GM10248 (cell line): Measurements from ENCODE around the gene CCDC137.

Source experiments
- CTCF ChIA-PET: fragments of 300-600 bp; sonication (Branson Sonifier 250); formaldehyde crosslinking; extraction: SDS; loops from one replicate; lab custom pipeline; 2021; ENCODE audit warnings: antibody characterized with exemption; lab: Yijun Ruan, JAX
- POLR2A ChIA-PET: fragments of 350-650 bp; sonication (Branson Sonifier 250); formaldehyde crosslinking; extraction: SDS; loops from one replicate; lab custom pipeline; 2020; ENCODE audit warnings: antibody characterized with exemption; lab: Yijun Ruan, JAX
- DNase-seq: peaks from one replicate; pipeline ENCODE4 v3.0.0; 2012; ENCODE audit errors: extremely low spot score
- TF ChIP-seq, protein P1 (sequence below): IDR thresholded peaks from 2 replicates; pipeline ENCODE4 v1.5.1; 2012; ENCODE audit warnings: mild to moderate bottlenecking, low read depth; ENCODE audit errors: extremely low read depth, missing control alignments, control extremely low read depth

Gene CCDC137

DNA sequence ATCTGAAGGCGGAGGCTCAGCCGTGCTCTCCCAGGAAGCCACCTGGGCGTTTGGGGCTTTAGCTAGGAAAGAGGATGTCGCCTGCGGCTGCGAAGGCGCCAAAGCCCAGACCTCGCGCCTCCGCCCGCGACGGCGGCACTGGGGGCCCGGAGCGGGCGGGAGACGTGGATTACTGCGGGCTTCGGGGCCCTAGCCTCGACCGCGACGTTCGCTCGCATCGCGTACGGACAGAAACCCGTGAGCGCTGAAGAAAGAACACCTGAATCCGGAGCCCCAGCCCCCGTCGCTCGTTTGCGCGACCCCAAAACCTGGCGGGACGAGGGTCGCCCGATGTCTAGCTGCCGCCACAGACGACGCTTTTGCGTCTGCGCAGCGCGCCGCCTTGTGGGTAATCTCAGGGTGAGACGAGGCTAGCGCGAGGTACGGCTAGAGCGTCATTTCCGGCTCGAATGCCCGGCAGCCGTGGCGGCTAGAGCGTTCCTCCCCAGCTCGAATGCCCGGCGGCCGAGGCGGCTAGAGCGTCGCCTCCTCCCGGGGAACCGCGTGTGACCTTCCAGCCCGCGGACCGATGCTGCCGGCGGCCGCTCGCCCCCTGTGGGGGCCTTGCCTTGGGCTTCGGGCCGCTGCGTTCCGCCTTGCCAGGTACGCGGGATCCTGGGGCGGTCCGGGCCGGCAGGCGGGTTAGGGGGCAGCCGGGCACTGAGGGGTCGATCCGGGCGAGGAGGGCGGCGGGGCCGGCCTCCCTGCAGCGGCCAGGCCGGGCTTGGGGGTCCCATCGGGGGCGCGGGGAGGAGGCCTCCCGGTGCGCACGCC lies 36.6 kb downstream of the CCDC137 start, which contains the start of gene MRPL12:
Gene MRPL12 (plus strand): TSS at position 434 of the 813 bp plus-strand sequence. CDS start 135 bp downstream, at position 569.
- TF ChIP-seq, protein P1, sequence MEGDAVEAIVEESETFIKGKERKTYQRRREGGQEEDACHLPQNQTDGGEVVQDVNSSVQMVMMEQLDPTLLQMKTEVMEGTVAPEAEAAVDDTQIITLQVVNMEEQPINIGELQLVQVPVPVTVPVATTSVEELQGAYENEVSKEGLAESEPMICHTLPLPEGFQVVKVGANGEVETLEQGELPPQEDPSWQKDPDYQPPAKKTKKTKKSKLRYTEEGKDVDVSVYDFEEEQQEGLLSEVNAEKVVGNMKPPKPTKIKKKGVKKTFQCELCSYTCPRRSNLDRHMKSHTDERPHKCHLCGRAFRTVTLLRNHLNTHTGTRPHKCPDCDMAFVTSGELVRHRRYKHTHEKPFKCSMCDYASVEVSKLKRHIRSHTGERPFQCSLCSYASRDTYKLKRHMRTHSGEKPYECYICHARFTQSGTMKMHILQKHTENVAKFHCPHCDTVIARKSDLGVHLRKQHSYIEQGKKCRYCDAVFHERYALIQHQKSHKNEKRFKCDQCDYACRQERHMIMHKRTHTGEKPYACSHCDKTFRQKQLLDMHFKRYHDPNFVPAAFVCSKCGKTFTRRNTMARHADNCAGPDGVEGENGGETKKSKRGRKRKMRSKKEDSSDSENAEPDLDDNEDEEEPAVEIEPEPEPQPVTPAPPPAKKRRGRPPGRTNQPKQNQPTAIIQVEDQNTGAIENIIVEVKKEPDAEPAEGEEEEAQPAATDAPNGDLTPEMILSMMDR = no peak
- DNase-seq = peak; percentile 98
- ChIA-PET CTCF (interaction anchor here (0.7 to 2.8 kb wide), 7 partner anchors 8 to 256 kb away, joined by 3 to 12 read pairs (median 4); partner anchors contain the start of genes ARL16, CCDC137, HGS and OXLD1), POLR2A (interaction anchor here (0.6 to 1.3 kb wide), 5 partner anchors 8 to 866 kb away, joined by 3 to 5 read pairs (median 4); partner anchors contain the start of genes ARL16 and HGS)

GRCh38 chr17:81703747-81704654 lies 37.5 kb downstream of the CCDC137 start:
- POLR2A ChIA-PET = interaction anchor here (1.0 kb wide), 2 partner anchors 9 to 10 kb away, joined by 3 to 4 read pairs; no protein-coding TSS in a partner anchor
- TF ChIP-seq, protein P1 = no peak
- CTCF ChIA-PET = interaction anchor here (0.9 to 2.8 kb wide), 3 partner anchors 19 to 38 kb away, joined by 3 to 12 read pairs (median 3); partner anchors contain the start of genes ARL16, CCDC137, HGS and OXLD1
- DNase-seq = no peak

GRCh38 chr17:81705518-81706231 lies 39.1 kb downstream of the CCDC137 start:
- TF ChIP-seq, protein P1 = no peak
- POLR2A ChIA-PET = interaction anchor here (1.5 kb wide), 1 partner anchor 22 kb away, joined by 3 read pairs; the partner anchor contains the start of genes ARL16 and HGS
- CTCF ChIA-PET = no interaction called here
- no peak for DNase-seq

DNA sequence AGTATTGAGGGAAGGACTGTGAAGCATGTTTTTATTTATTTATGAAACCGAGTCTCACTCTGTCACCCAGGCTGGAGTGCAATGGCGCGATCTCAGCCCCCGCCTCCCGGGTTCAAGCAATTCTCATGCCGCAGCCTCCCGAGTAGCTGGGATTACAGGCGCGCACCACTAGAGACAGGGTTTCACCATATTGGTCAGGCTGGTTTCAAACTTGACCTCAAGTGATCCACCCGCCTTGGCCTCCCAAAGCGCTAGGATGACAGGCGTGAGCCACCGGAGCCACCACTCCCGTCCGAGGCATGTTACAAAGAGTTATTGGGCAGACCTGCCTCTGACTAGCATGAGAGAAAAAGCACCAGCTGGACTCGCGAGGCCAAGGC lies 39.7 kb downstream of the CCDC137 start:
- POLR2A ChIA-PET = interaction anchor here (1.5 kb wide), 1 partner anchor 23 kb away, joined by 3 read pairs; the partner anchor contains the start of genes ARL16 and HGS
- TF ChIP-seq, protein P1 = no peak
- no peak for DNase-seq
- CTCF ChIA-PET = no interaction called here

DNA sequence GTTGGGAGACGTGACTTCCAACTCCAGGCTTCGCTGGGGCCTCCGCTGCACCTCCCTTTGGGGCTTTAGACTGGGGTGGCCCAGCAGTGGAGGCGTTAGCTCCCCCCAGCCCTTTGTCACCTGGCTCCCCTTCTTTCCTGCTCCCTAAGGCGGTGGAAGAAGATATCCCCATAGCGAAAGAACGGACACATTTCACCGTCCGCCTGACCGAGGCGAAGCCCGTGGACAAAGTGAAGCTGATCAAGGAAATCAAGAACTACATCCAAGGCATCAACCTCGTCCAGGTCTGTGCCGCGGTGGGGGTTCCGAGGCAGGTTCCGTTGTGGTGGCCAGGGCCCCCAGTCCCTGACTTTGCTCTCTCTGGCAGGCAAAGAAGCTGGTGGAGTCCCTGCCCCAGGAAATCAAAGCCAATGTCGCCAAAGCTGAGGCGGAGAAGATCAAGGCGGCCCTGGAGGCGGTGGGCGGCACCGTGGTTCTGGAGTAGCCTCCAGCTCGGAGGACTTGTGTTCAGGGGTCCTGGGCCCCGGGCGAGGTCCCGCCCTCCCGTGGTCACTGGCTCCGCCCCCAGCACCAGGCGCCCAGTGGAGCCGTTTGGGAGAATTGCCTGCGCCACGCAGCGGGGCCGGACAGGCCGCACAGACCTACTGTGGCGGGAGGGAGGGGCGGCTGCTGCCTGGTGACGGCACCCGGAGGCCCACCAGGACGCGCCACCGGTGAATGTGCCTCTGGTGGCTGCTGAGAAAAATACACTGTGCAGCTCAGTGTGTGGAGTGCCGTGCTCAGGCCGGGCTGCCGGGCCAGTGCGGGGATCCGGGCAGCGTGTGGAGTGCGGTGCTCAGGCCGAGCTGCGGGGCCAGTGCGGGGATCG lies 40.5 kb downstream of the CCDC137 start:
- TF ChIP-seq, protein P1 = no peak
- ChIA-PET CTCF (interaction anchor here (0.9 to 1.5 kb wide), 2 partner anchors 23 to 32 kb away, joined by 3 read pairs; partner anchors contain the start of genes ARL16 and HGS), POLR2A (interaction anchor here (1.5 kb wide), 1 partner anchor 23 kb away, joined by 3 read pairs; the partner anchor contains the start of genes ARL16 and HGS)
- DNase-seq = no peak
